HG02678 (cell line): Measurements from ENCODE around the gene PKP2.
"Not testable (repeated sequence)": the region's sequence is repeated elsewhere in the genome, so short reads cannot be mapped to it uniquely, and the experiment has no call there.

Source experiments
- ATAC-seq: cut with Tn5 transposase; IDR thresholded peaks from one replicate; pipeline ENCODE4 v1.9.1; 2021; ENCODE audit warnings: mild to moderate bottlenecking, moderate library complexity; ENCODE audit not compliant: unreplicated experiment

The PKP2 gene

GRCh38 chr12:32864731-32865130 is 31.8 kb downstream of the PKP2 start:
- ATAC-seq: no peak

DNA sequence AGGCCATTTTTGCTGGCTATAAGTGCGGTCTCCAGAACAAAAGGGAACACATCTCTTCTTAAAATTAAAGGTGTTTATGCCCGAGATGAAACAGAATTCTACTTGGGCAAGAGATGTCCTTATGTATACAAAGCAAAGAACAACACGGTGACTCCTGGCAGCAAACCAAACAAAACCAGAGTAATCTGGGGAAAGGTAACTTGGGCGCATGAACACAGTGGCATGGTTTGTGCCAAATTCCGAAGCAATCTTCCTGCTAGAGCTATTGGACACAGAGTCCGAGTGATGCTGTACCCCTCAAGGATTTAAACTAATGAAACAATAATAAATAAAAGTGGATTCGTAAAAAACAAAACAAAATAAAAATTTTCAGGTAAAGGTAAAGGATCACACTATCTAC is 33.4 kb downstream of the PKP2 start:
- ATAC-seq: no peak

DNA sequence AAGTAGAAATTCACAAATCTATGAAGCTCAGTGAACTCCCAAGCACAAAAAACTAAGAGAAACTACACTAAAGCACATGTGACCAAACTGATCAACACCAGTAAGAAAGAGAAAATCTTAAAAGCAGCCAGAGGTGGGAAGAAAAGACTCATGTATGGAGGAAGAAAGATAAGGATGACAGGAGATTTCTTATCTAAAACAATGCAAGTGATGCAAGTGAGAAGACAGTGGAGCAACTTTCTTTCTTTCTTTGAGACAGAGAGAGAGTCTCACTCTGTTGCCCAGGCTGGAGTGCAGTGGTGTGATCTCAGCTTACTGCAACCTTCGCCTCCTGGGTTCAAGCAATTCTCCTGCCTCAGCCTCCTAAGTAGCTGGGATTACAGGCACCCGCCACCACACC is 34.9 kb downstream of the PKP2 start:
- ATAC-seq: not testable (repeated sequence)

DNA sequence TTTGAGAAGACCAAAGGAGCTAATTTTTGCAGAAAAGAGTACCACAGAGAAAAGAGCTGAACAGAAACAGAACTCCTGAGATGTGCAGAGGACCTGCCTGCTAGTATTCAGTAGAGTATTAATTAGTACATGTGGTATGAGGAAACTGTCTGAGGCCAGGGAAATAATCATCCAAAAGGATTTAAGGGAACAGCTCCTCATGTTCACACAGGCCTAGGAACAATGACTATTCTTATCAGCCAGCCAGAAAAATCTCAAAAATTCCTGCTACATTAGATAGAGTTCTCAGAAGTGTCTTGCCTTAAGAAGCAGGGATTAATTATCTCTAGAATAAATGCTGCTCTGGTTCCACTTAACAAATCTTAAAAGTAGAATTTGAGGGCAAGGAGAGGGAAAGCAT is 36.4 kb downstream of the PKP2 start:
- no peak for ATAC-seq

GRCh38 chr12:32859389-32859788 is 37.2 kb downstream of the PKP2 start:
- ATAC-seq: no peak

- no peak for ATAC-seq
Measured at GRCh38 chr12:32854716-32855115, 41.9 kb downstream of the PKP2 start.

GRCh38 chr12:32854097-32854496 is 42.5 kb downstream of the PKP2 start:
- ATAC-seq: no peak

DNA sequence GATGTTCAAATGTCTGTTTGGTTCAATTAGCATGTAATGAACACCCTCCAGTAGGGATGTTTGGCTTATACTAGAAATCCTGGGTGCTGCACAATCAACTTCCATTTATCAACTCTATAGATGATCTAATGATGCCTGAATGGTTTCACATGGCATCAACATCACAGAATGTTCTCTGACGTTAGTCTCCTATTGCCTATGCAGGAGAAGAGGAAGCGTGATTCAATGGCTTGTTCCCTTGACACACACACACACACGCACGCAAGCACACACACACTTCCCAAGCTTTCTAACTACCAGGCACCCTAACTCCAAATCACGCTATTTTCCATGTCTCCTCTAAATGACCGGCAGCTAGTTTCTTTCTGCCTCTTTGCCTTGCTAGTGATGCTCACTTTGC is 49.3 kb downstream of the PKP2 start:
- no peak for ATAC-seq

DNA sequence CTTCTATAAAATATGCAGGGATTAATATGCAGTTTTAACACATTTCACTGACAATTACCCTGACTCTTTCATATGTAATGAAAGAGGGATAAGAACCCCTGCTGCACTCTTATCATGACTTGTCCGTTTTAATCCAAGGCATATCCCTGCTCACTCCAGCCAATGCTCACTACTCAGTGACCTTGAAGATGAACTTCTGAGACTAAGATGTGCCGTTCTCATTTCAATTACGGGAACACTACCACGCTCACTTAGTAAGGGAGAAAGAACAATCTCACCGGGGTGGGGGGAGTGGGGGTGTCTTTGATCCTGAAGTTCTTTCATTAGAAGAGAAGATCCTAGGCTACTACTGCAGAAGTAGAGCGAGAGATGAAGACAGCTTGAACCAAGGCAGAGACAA is 50.5 kb downstream of the PKP2 start:
- no peak for ATAC-seq

DNA sequence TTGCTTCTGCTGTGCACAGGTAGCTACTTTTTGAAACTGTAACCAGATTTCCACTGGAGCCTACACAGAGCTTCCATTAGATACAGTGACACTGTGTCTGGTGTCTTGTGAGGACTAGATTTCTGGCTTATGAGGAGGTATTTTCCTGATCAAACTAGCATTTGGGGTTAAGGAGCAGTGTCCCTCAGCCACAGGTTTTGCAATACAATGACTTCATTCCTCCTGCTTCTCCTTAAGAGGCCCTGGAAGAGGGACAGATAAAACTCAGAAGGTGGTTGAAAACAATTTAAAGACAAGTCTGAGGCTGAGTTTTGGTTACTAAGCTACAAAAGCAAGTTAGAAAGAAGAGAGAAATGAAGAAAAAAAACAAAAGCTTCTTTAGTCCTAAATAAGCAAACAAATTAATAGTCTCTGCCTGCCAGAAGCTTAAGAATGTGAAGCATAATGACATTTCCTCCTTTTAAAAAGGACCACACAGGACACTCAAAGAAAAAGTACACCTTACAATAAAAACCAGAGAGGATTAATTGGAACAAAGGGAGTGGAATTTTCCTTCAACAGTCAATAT is 53.0 kb downstream of the PKP2 start:
- no peak for ATAC-seq

GRCh38 chr12:32841061-32841460 is 55.5 kb downstream of the PKP2 start:
- no peak for ATAC-seq

- no peak for ATAC-seq
Measured at GRCh38 chr12:32839828-32840227, 56.7 kb downstream of the PKP2 start.

GRCh38 chr12:32837974-32838373 is 58.6 kb downstream of the PKP2 start:
- ATAC-seq: no peak

DNA sequence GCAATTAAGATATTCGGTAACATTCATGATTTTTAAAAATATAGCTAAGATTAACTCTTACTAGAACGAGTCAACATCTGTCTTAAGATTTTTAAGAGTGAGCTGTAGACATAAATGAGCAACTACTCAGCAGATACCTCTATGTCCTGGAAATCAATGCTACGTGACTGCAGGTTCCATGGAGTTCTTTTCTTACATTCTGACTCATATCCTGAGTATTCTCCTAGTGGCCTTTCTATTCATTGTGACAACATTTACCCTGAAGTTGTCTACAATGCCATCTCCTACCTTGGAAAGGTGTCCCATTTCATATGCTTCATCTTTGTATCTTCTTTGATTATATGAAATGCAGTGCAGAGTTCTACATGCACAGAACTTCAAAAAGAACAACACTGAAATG is 59.9 kb downstream of the PKP2 start:
- no peak for ATAC-seq

GRCh38 chr12:32834122-32834521 is 62.5 kb downstream of the PKP2 start:
- ATAC-seq: no peak

- no peak for ATAC-seq
Measured at GRCh38 chr12:32828552-32828951, 68.0 kb downstream of the PKP2 start.

DNA sequence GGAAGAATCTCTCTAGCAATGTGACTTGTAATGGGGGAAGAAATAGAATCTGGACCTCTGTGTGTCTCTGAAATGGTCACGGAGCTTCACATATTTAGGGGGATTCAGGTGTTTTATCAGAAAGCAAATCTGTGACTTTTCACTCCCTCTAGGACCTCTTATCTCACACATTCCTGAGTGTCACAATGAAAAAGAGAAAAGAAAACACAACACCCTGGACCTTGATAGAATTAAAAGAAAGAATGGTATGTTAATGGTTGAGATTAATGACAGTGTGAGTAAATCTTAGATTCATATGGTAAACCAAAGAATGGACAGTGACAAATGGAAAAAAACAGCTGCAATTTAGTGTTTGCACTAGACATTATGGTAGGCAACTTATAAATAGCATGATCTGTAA is 68.5 kb downstream of the PKP2 start:
- no peak for ATAC-seq

DNA sequence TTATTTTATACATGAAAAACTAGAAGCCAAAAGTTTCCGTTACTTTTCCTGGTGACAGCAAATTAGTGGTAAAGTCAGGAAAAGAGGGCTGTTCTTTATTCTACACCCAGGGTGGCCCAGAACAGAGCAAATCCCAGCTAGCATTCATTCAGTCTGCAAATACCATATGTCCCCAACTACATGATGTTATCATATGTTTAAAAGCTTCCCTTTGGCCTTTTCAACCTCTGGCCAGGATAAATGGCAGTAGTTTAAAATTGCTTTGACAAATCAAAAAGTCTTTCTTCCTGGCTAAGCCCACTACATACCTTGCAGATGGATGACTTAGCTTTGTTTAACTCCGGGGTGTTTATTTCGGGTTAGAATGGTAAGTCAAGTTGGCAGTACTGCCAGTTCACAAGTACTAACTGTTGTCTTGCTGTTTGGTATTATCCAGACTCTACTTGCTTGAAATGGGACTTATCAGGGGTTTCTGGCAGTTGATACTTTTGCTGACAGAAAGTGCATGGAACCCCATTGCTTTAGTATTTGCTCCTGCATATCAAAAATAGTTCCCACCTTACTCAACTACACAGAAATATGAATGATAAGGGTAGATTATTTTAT is 69.7 kb downstream of the PKP2 start:
- no peak for ATAC-seq

DNA sequence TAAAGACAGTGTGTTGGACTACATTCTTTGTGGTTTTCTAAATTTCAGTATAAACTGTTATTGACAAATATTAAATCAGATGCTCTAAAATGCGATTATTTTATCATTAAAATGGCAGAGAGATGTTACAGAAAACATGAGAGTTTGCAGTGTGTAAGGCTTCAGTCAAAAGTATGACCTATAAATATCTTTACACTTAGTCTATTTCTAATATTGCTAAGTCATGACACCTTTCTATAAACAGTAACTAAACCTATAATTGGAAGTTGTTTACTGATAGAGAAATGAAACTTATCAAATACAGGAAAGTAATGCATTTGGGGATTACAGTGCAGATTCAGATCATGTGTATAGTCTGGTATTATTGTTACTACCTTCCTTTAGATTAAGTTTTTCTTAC is 72.0 kb downstream of the PKP2 start:
- ATAC-seq: no peak

DNA sequence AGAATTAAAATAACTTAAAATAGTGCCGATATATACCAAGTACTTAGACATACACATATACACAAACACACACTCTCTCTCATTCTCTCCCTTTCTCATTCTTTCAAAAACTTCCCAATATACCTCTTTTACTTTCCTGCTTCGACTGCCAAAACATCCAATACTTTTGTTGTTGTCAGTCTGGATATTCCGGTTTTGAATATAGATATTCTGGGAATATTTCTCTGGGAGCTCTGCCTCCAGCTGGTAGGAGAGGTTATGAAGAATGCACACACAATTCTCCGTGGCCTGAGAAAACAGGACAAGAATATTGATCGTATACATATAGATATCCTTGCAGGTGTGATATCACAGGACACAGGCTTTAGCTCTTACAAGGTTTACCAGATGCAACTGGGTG is 74.2 kb downstream of the PKP2 start:
- ATAC-seq: no peak

DNA sequence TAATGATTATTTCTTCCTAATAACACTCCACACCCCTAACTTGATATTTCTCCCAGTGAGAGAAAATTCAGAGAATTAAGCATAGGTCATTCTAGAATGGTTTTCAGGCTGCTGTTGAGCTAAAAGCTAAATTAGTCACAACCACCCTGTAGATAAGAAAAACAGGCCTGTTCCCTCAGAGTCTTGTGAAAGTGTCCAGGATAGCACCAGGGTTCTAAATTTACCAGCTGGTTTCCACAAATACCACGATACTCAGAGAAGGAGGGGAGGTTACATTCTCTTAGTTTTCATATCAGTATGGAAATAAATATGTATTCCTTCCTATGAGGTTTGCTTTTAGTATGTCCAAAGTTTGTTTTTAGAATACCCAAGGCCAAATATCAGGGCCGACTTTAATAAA is 74.9 kb downstream of the PKP2 start:
- ATAC-seq: no peak

DNA sequence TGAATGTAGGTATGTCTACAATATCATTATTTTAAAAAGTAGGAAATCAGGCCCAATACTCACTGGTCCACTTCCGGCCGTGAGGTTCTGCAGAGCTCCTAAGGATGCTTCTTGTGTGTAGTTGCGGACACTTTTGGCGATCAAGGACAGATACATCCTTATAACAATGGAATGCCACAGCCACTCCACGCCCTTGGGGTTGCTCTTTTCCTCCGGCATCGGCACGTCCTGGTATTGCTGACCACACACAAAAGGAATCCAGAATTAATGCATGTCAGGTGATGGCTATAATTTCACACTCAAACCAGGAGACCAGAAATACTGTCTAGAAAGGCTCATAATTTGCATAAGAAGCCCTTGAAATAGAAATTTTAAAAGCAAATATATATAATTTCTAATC is 75.3 kb downstream of the PKP2 start:
- no peak for ATAC-seq

DNA sequence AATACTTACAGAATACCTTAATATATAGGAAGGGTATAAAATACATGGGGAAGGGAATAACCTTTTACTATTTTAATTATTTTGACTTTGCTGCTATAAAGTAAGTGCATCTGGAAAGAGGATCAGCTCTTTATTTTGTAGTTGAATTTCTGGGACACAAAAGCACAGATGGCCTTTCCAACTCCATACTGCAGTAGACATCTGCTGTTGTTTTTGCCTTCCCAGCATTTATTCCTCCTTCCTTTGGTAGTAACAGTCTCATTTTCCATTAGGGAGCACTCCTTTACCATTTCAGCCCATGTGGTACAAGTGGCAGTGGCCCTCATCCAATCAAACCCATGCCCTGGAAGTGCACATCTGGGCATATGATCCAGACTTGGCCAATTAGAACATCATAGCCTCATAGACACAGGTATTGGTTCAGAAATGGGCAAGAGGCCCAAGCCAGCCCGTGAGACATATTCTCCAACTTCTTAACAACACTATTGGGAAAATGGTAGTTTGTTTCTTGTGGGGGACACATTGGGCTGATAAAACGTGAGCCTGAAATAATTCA is 76.1 kb downstream of the PKP2 start:
- ATAC-seq: no peak
